Measurements from ENCODE around the gene TECPR2. TPM values are rescaled to one million over a fixed set of nuclear protein-coding genes. Genes with fewer than 3 reads are reported as not detected.

Gene TECPR2
- total RNA-seq, 1 experiment from 2014 or later: 12.2 TPM

GRCh38 chr14:102500158-102500662, 137.5 kb downstream of the TECPR2 start:
- CTCF ChIA-PET: no interaction called here
- TF ChIP-seq EZH2phosphoT487 (IDR thresholded peaks at IDR 0.05; ENCODE audit: borderline replicate concordance): no peak
- no peak for TF ChIP-seq ELF1 (IDR thresholded peaks at IDR 0.05; ENCODE audit: borderline replicate concordance, low read depth)
- no peak for TF ChIP-seq POLR2AphosphoS5 (IDR thresholded peaks at IDR 0.05; ENCODE audit: low read depth, low read length)
- no peak for TF ChIP-seq ZBTB33 (IDR thresholded peaks at IDR 0.05; ENCODE audit: extremely low read depth, insufficient replicate concordance, low read length)
- no peak for TF ChIP-seq ZFX (IDR thresholded peaks at IDR 0.05)
- TF ChIP-seq POLR2A (IDR thresholded peaks at IDR 0.05; ENCODE audit: borderline replicate concordance, extremely low read depth, insufficient read depth, insufficient read length): no peak
- TF ChIP-seq RAD21 (IDR thresholded peaks at IDR 0.05; ENCODE audit: low read depth): no peak
- TF ChIP-seq EZH2 (IDR thresholded peaks at IDR 0.05): no peak
- no peak for TF ChIP-seq TCF7L2 (IDR thresholded peaks at IDR 0.05; ENCODE audit: borderline replicate concordance, extremely low read depth, insufficient read depth, insufficient read length)
- no peak for TF ChIP-seq EGR1 (IDR thresholded peaks at IDR 0.05; ENCODE audit: low read depth)
- no peak for TF ChIP-seq SIN3A (IDR thresholded peaks at IDR 0.05; ENCODE audit: low read depth)
- TF ChIP-seq CBX3 (IDR thresholded peaks at IDR 0.05; ENCODE audit: low read depth): no peak
- TF ChIP-seq CEBPB (IDR thresholded peaks at IDR 0.05; ENCODE audit: low read depth): no peak
- TF ChIP-seq YY1 (IDR thresholded peaks at IDR 0.05; ENCODE audit: extremely low read depth, insufficient replicate concordance, low read depth, low read length): no peak
- H3K9me3 ChIP-seq (ENCODE audit: control insufficient read depth in 1 of 2, insufficient read depth in 1 of 2, low read depth in 1 of 2, low read length in 2 of 2): no peaks in the 10 kb centered on the region
- intact Hi-C loops (cut with micrococcal nuclease): no loop called here
- no peaks in the 10 kb centered on the region for H3K36me3 ChIP-seq (ENCODE audit: control insufficient read depth in 1 of 2, insufficient read depth in 2 of 2, low read length in 2 of 2)
- H3K9ac ChIP-seq (ENCODE audit: low read length): no peak overlapping the region
- DNase-seq (ENCODE audit: low read depth, low spot score) (no peak), ATAC-seq (no peak)
- POLR2A ChIA-PET: no interaction called here
- no peak overlapping the region for H3K4me3 ChIP-seq (replicated peaks in 1 of 2; ENCODE audit: low read depth in 1 of 2, low read length in 2 of 2)
- H3K4me1 ChIP-seq (ENCODE audit: control insufficient read depth in 1 of 2, insufficient read depth in 2 of 2, low read length in 2 of 2): no peaks in the 10 kb centered on the region
- H3K27me3 ChIP-seq (ENCODE audit: insufficient read depth, low read length): no peaks in the 10 kb centered on the region
- H3K9me2 ChIP-seq (ENCODE audit: insufficient read depth): no peaks in the 10 kb centered on the region
- RAD21 ChIA-PET (ENCODE audit: low non-redundant PET in 1 of 2, low total read pairs in 2 of 2, uncharacterized antibody in 2 of 2, unreplicated experiment in 2 of 2): no interaction called here
- H3K4me2 ChIP-seq (ENCODE audit: low read length): no peak overlapping the region
- H4K20me1 ChIP-seq (ENCODE audit: insufficient read depth): no peaks in the 10 kb centered on the region
- no peak overlapping the region for H3K27ac ChIP-seq (ENCODE audit: low read depth, low read length)
- no peak overlapping the region for H2AFZ ChIP-seq (ENCODE audit: low read depth, low read length, poor library complexity, severe bottlenecking)
- no peaks in the 10 kb centered on the region for H3K79me2 ChIP-seq (ENCODE audit: insufficient read depth, low read length)
- no TSS peak for BruUV-seq (replicated peaks)
